HepG2 (cell line): ENCODE results near the gene POLR3E. TPM values are rescaled to one million over a fixed set of nuclear protein-coding genes. Genes with fewer than 3 reads are reported as not detected.

ENCODE experiments used
- AFF4 ChIP-seq: sonication (generic); formaldehyde crosslinking; IDR thresholded peaks from 2 replicates; pipeline ENCODE4 v1.4.0; 2020; ENCODE audit warnings: missing genetic modification reagents
- AKAP8 ChIP-seq: sonication (generic); formaldehyde crosslinking; IDR thresholded peaks from 2 replicates; pipeline ENCODE4 v1.5.1; 2020; ENCODE audit warnings: mild to moderate bottlenecking, missing genetic modification reagents
- ARNT2 ChIP-seq: sonication (generic); formaldehyde crosslinking; IDR thresholded peaks from 2 replicates; pipeline ENCODE4 v1.8.0; 2022; ENCODE audit warnings: mild to moderate bottlenecking, low read depth, missing genetic modification reagents, moderate library complexity
- IRX3 ChIP-seq: sonication (generic); formaldehyde crosslinking; IDR thresholded peaks from 2 replicates; pipeline ENCODE4 v1.8.1; 2023; ENCODE audit warnings: mild to moderate bottlenecking, low read depth, missing genetic modification reagents, borderline replicate concordance
- MIXL1 ChIP-seq: IDR thresholded peaks from 2 replicates; pipeline ENCODE4 v1.6.1; 2016
- MTF1 ChIP-seq: sonication (generic); formaldehyde crosslinking; IDR thresholded peaks from 2 replicates; pipeline ENCODE4 v1.5.0; 2020; ENCODE audit warnings: missing genetic modification reagents
- NONO ChIP-seq, 2 experiments: fragments of 450-650 bp in 1 of 2; sonication (generic) in 1 of 2; formaldehyde crosslinking in 1 of 2; IDR thresholded peaks in 1 of 2; conservative IDR thresholded peaks in 1 of 2; 2 replicates each; pipeline versions ENCODE4 v1.6.1 to v1.8.0; 2017 to 2022; ENCODE audit warnings: mild to moderate bottlenecking in 1 of 2, missing genetic modification reagents in 1 of 2, moderate library complexity in 1 of 2
- PRMT3 ChIP-seq: sonication (generic); formaldehyde crosslinking; IDR thresholded peaks from 2 replicates; pipeline ENCODE4 v1.8.1; 2022; ENCODE audit warnings: low read depth, mild to moderate bottlenecking, moderate library complexity, missing genetic modification reagents, borderline replicate concordance
- SAFB2 ChIP-seq: sonication (generic); formaldehyde crosslinking; IDR thresholded peaks from 2 replicates; pipeline ENCODE4 v1.5.1; 2020; ENCODE audit warnings: missing genetic modification reagents, low read depth, mild to moderate bottlenecking, borderline replicate concordance
- SNAPC2 ChIP-seq: sonication (generic); formaldehyde crosslinking; IDR thresholded peaks from 2 replicates; pipeline ENCODE4 v1.8.1; 2022; ENCODE audit warnings: mild to moderate bottlenecking, missing genetic modification reagents
- TBX3 ChIP-seq: fragments of 450-650 bp; IDR thresholded peaks from 2 replicates; pipeline ENCODE4 v1.6.1; 2017; ENCODE audit warnings: antibody characterized with exemption, mild to moderate bottlenecking, inconsistent platforms, borderline replicate concordance
- WIZ ChIP-seq: sonication (generic); formaldehyde crosslinking; IDR thresholded peaks from 2 replicates; pipeline ENCODE4 v1.5.1; 2020; ENCODE audit warnings: mild to moderate bottlenecking, missing genetic modification reagents
- ZBTB43 ChIP-seq: sonication (generic); formaldehyde crosslinking; conservative IDR thresholded peaks from 2 replicates; pipeline ENCODE4 v1.4.0; 2020; ENCODE audit warnings: missing genetic modification reagents
- ZBTB7B ChIP-seq: sonication (generic); formaldehyde crosslinking; IDR thresholded peaks from 2 replicates; pipeline ENCODE4 v1.4.0; 2020; ENCODE audit warnings: missing genetic modification reagents
- ZFP90 ChIP-seq: sonication (generic); formaldehyde crosslinking; IDR thresholded peaks from 2 replicates; pipeline ENCODE4 v1.8.0; 2022; ENCODE audit warnings: missing genetic modification reagents, mild to moderate bottlenecking, inconsistent platforms, borderline replicate concordance
- ZFX ChIP-seq: sonication (generic); formaldehyde crosslinking; IDR thresholded peaks from 2 replicates; pipeline ENCODE4 v1.4.0; 2020; ENCODE audit warnings: mild to moderate bottlenecking, low read depth, missing genetic modification reagents, moderate library complexity
- ZFYVE20 ChIP-seq: sonication (generic); formaldehyde crosslinking; IDR thresholded peaks from 2 replicates; pipeline ENCODE4 v1.8.0; 2023; ENCODE audit warnings: low read depth, mild to moderate bottlenecking, moderate library complexity, missing genetic modification reagents, borderline replicate concordance
- ZNF572 ChIP-seq: sonication (generic); formaldehyde crosslinking; IDR thresholded peaks from 2 replicates; pipeline ENCODE4 v1.5.1; 2020; ENCODE audit warnings: mild to moderate bottlenecking, missing genetic modification reagents
- ZNF605 ChIP-seq: sonication (generic); formaldehyde crosslinking; IDR thresholded peaks from 2 replicates; pipeline ENCODE4 v1.8.0; 2022; ENCODE audit warnings: mild to moderate bottlenecking, missing genetic modification reagents
- ZNF687 ChIP-seq: sonication (generic); formaldehyde crosslinking; IDR thresholded peaks from 2 replicates; pipeline ENCODE4 v1.5.1; 2020; ENCODE audit warnings: mild to moderate bottlenecking, missing genetic modification reagents, moderate library complexity
- polyA plus RNA-seq, 8 experiments: library from polyadenylated mRNA; depleted of rRNA in 3 of 8; stranded (reverse) in 7 of 8; unstranded in 1 of 8; fragments of >200 nt; fragmentation: Illumina TruSeq in 4 of 8; extraction: Trizol in 4 of 8; gene quantifications; 2 replicates each; pipeline versions ENCODE4 v1.2.1 to v1.2.3, GENCODE V29; 2011 to 2016; ENCODE audit warnings: low read depth in 4 of 8, missing spikeins in 1 of 8, mixed read lengths in 1 of 8; ENCODE audit not compliant: insufficient read depth in 1 of 8
- total RNA-seq, 5 experiments: library from RNA; depleted of rRNA; stranded (reverse); fragments of >200 nt; fragmentation: Illumina TruSeq; extraction: Trizol; gene quantifications; 2 replicates each; pipeline ENCODE4 v1.2.3, GENCODE V29; 2016; ENCODE audit warnings: low read depth in 1 of 5

Gene POLR3E
- total and polyA plus RNA-seq, 2 of the 13 experiments (the other 11 are each of a cell fraction or from before 2014, with no cell fraction given) = 135 to 262 TPM

- TF ChIP-seq AFF4 = no peak
- peak; percentile 60; the same call in 1 of the 2 replicates for TF ChIP-seq ZFP90
- peak; percentile 25; the same call in 1 of the 2 replicates for TF ChIP-seq ZBTB7B (CRISPR knock-in tag)
- TF ChIP-seq ZFYVE20 (CRISPR knock-in tag) = no peak; the same call in 1 of the 2 replicates
- 0 out of 2 replicates have a peak, but pooled peaks have one; percentile 71 for TF ChIP-seq ZNF572 (CRISPR knock-in tag)
- no peak for TF ChIP-seq NONO (IDR thresholded peaks at IDR 0.05)
- peak; percentile 51; the same call in 1 of the 2 replicates for TF ChIP-seq NONO (CRISPR knock-in tag; conservative IDR thresholded peaks at IDR 0.05)
- peak; percentile 84 for TF ChIP-seq ZNF687 (CRISPR knock-in tag)
- TF ChIP-seq MTF1 (CRISPR knock-in tag) = peak; percentile 38
- no peak for TF ChIP-seq TBX3
- TF ChIP-seq ZFX (CRISPR knock-in tag) = peak; percentile 86
- TF ChIP-seq ARNT2 (CRISPR knock-in tag) = peak; percentile 58
- TF ChIP-seq IRX3 (CRISPR knock-in tag) = no peak
- peak; percentile 83; the same call in 1 of the 2 replicates for TF ChIP-seq AKAP8 (CRISPR knock-in tag)
- TF ChIP-seq SAFB2 (CRISPR knock-in tag) = peak; percentile 74; the same call in 1 of the 2 replicates
- no peak for TF ChIP-seq MIXL1 (CRISPR knock-in tag)
- TF ChIP-seq SNAPC2 = no peak; the same call in 1 of the 2 replicates
- TF ChIP-seq WIZ = peak; percentile 82; the same call in 1 of the 2 replicates
- peak; percentile 45 for TF ChIP-seq ZBTB43
- peak; percentile 92; the same call in 1 of the 2 replicates for TF ChIP-seq ZNF605
- TF ChIP-seq PRMT3 (CRISPR knock-in tag) = peak; percentile 93
Measured at GRCh38 chr16:22373662-22374310, 76.6 kb downstream of the POLR3E start (continued).
